H9 (cell line): Measurements from ENCODE around the gene FXYD2. TPM values are rescaled to one million over a fixed set of nuclear protein-coding genes. Genes with fewer than 3 reads are reported as not detected.

Source experiments
- DNase-seq: peaks from one replicate; pipeline ENCODE4 v3.0.0-alpha.2; 2017
- H2AFZ ChIP-seq: one replicate; pipeline ENCODE4 v1.6.1; 2013; ENCODE audit warnings: mild to moderate bottlenecking, low read length, control low read depth, moderate library complexity
- H2AK5ac ChIP-seq: 2 replicates; pipeline ENCODE4 v1.6.1; 2013; ENCODE audit warnings: low read length, control low read depth, mixed read lengths; ENCODE audit not compliant: insufficient read length
- H2BK120ac ChIP-seq: one replicate; pipeline ENCODE4 v1.6.1; 2013; ENCODE audit warnings: low read depth, mild to moderate bottlenecking, low read length, control low read depth, inconsistent platforms; ENCODE audit not compliant: poor library complexity, severe bottlenecking
- H2BK12ac ChIP-seq: 2 replicates; pipeline ENCODE4 v1.6.1; 2013; ENCODE audit warnings: low read length, control low read depth, mixed read lengths, low read depth; ENCODE audit not compliant: insufficient read length
- H2BK15ac ChIP-seq: 2 replicates; pipeline ENCODE4 v1.6.1; 2013; ENCODE audit warnings: low read depth, low read length, control low read depth
- H2BK20ac ChIP-seq: one replicate; pipeline ENCODE4 v1.6.1; 2013; ENCODE audit warnings: low read depth, mild to moderate bottlenecking, low read length, control low read depth, inconsistent platforms; ENCODE audit not compliant: poor library complexity, severe bottlenecking
- H2BK5ac ChIP-seq: 2 replicates; pipeline ENCODE4 v1.6.1; 2013; ENCODE audit warnings: low read length, control low read depth, mixed read lengths; ENCODE audit not compliant: insufficient read length
- H3K14ac ChIP-seq: 2 replicates; pipeline ENCODE4 v1.6.1; 2013; ENCODE audit warnings: low read length, control low read depth; ENCODE audit not compliant: insufficient read depth
- H3K18ac ChIP-seq: 2 replicates; pipeline ENCODE4 v1.6.1; 2013; ENCODE audit warnings: low read depth, mild to moderate bottlenecking, mixed read lengths, low read length, control low read depth; ENCODE audit not compliant: insufficient read length
- H3K23ac ChIP-seq: 2 replicates; pipeline ENCODE4 v1.6.1; 2013; ENCODE audit warnings: low read length, control low read depth, mixed read lengths, low read depth; ENCODE audit not compliant: insufficient read length
- H3K23me2 ChIP-seq: 2 replicates; pipeline ENCODE4 v1.6.1; 2013; ENCODE audit warnings: low read depth, mild to moderate bottlenecking, mixed read lengths, low read length, control low read depth; ENCODE audit not compliant: insufficient read length, poor library complexity, severe bottlenecking
- H3K27ac ChIP-seq: 2 replicates; pipeline ENCODE4 v1.5.1; 2013; ENCODE audit warnings: low read length, control low read depth, mixed read lengths, low read depth; ENCODE audit not compliant: insufficient read length
- H3K27me3 ChIP-seq: 2 replicates; pipeline ENCODE4 v1.6.1; 2013; ENCODE audit warnings: low read length, control low read depth, inconsistent platforms; ENCODE audit not compliant: insufficient read depth
- H3K4ac ChIP-seq: 2 replicates; pipeline ENCODE4 v1.6.1; 2013; ENCODE audit warnings: low read depth, mild to moderate bottlenecking, control low read depth, inconsistent platforms, low read length, moderate library complexity
- H3K4me1 ChIP-seq: 2 replicates; pipeline ENCODE4 v1.6.1; 2013; ENCODE audit warnings: low read length, control low read depth, inconsistent platforms; ENCODE audit not compliant: insufficient read depth
- H3K4me2 ChIP-seq: 2 replicates; pipeline ENCODE4 v1.6.1; 2013; ENCODE audit warnings: low read length, control low read depth, mixed read lengths; ENCODE audit not compliant: insufficient read length, insufficient read depth
- H3K56ac ChIP-seq: 2 replicates; pipeline ENCODE4 v1.6.1; 2013; ENCODE audit warnings: low read depth, mild to moderate bottlenecking, mixed read lengths, low read length, control low read depth; ENCODE audit not compliant: insufficient read length
- H3K79me1 ChIP-seq: 2 replicates; pipeline ENCODE4 v1.6.1; 2013; ENCODE audit warnings: low read depth, mild to moderate bottlenecking, moderate library complexity, low read length, control low read depth, inconsistent platforms; ENCODE audit not compliant: insufficient read depth, poor library complexity, severe bottlenecking
- H3K79me2 ChIP-seq: 2 replicates; pipeline ENCODE4 v1.6.1; 2013; ENCODE audit warnings: low read length, control low read depth, inconsistent platforms; ENCODE audit not compliant: insufficient read depth
- H3K9ac ChIP-seq: 2 replicates; pipeline ENCODE4 v1.6.1; 2013; ENCODE audit warnings: low read length, control low read depth, mixed read lengths; ENCODE audit not compliant: insufficient read length; ENCODE audit errors: extremely low read depth
- H3K9me3 ChIP-seq: one replicate; pipeline ENCODE4 v1.6.1; 2013; ENCODE audit warnings: low read depth, low read length, inconsistent platforms; ENCODE audit not compliant: control insufficient read depth
- H3T11ph ChIP-seq: one replicate; pipeline ENCODE4 v1.6.1; 2013; ENCODE audit warnings: mild to moderate bottlenecking, low read length, control low read depth, inconsistent platforms
- H4K20me1 ChIP-seq: one replicate; pipeline ENCODE4 v1.6.1; 2013; ENCODE audit not compliant: control insufficient read depth, insufficient read length, insufficient read depth
- H4K5ac ChIP-seq: 2 replicates; pipeline ENCODE4 v1.6.1; 2013; ENCODE audit warnings: low read depth, mild to moderate bottlenecking, mixed read lengths, low read length, control low read depth; ENCODE audit not compliant: insufficient read length
- H4K8ac ChIP-seq: replicated peaks from 2 replicates; pipeline ENCODE4 v1.6.1; 2013; ENCODE audit warnings: low read length, control low read depth, mixed read lengths, low read depth; ENCODE audit not compliant: insufficient read length
- H4K91ac ChIP-seq: 2 replicates; pipeline ENCODE4 v1.6.1; 2013; ENCODE audit warnings: low read depth, mild to moderate bottlenecking, moderate library complexity, mixed read lengths, low read length, control low read depth; ENCODE audit not compliant: insufficient read length
- H3K27ac Mint-ChIP-seq, 3 experiments: 2 replicates in 2 of 3; 3 replicates in 1 of 3; pipeline ENCODE4 v1.8.0; 2020 to 2021; ENCODE audit warnings: mixed read lengths in 3 of 3, mild to moderate bottlenecking in 1 of 3, moderate library complexity in 1 of 3
- H3K27me3 Mint-ChIP-seq: 2 replicates; pipeline ENCODE4 v1.8.0; 2021; ENCODE audit warnings: low read depth, mild to moderate bottlenecking, moderate library complexity, mixed read lengths
- H3K36me3 Mint-ChIP-seq, 3 experiments: 2 replicates in 2 of 3; 3 replicates in 1 of 3; pipeline ENCODE4 v1.8.0; 2020 to 2021; ENCODE audit warnings: low read depth in 3 of 3, mixed read lengths in 3 of 3; ENCODE audit not compliant: insufficient read depth in 1 of 3
- H3K4me1 Mint-ChIP-seq, 2 experiments: 2 replicates each; pipeline ENCODE4 v1.8.0; 2020; ENCODE audit warnings: mixed read lengths in 2 of 2
- H3K4me3 Mint-ChIP-seq, 2 experiments: 2 replicates in 1 of 2; 3 replicates in 1 of 2; pipeline ENCODE4 v1.8.0; 2020 to 2021; ENCODE audit warnings: mild to moderate bottlenecking in 2 of 2, mixed read lengths in 2 of 2, moderate library complexity in 1 of 2
- H3K9me3 Mint-ChIP-seq, 2 experiments: 2 replicates in 1 of 2; 3 replicates in 1 of 2; pipeline ENCODE4 v1.8.0; 2020; ENCODE audit warnings: mild to moderate bottlenecking in 2 of 2, mixed read lengths in 2 of 2, moderate library complexity in 1 of 2
- CTCF ChIP-seq: fragments of 200-600 bp; sonication (generic); conservative IDR thresholded peaks from 3 replicates; pipeline ENCODE4 v1.8.0; 2021; ENCODE audit warnings: antibody characterized with exemption, mild to moderate bottlenecking
- WGBS: extraction: QIAGEN DNeasy Blood & Tissue Kit; methylation state at CpG from one replicate; pipeline ENCODE4 v1.1.7; 2013; ENCODE audit warnings: missing lambda C conversion rate, low lambda C conversion rate, mixed read lengths; ENCODE audit not compliant: insufficient read length; ENCODE audit errors: extremely low coverage; 5-methylcytosine and 5-hydroxymethylcytosine counted together
- total RNA-seq: library from RNA; stranded (reverse); gene quantifications from 2 replicates; pipeline ENCODE4 v1.2.1, GENCODE V29; 2021

Gene FXYD2
- total RNA-seq, 1 experiment from 2014 or later: 0.79 TPM

GRCh38 chr11:117861151-117862018, 36.8 kb upstream of the FXYD2 start:
- no peak overlapping the region for H2AK5ac ChIP-seq
- TF ChIP-seq CTCF: no peak
- no peak overlapping the region for H4K91ac ChIP-seq
- no peak overlapping the region for H3T11ph ChIP-seq
- no peaks in the 10 kb centered on the region for H3K23me2 ChIP-seq
- no peaks in the 10 kb centered on the region for H3K36me3 Mint-ChIP-seq
- peaks cover 3% of the 10 kb centered on the region; the same call in 1 of the 2 replicates for H3K4me1 ChIP-seq
- no peak overlapping the region for H2AFZ ChIP-seq
- H2BK20ac ChIP-seq: no peak overlapping the region
- no peaks in the 10 kb centered on the region for H4K20me1 ChIP-seq
- H3K9me3 Mint-ChIP-seq: no peaks in the 10 kb centered on the region
- H3K4me1 Mint-ChIP-seq: peaks cover 19 to 32% of the 10 kb centered on the region in 2 experiments
- no peak overlapping the region for H3K4me3 Mint-ChIP-seq
- H3K27me3 ChIP-seq: no peaks in the 10 kb centered on the region
- H3K4ac ChIP-seq: no peak overlapping the region
- H3K18ac ChIP-seq: no peak overlapping the region
- no peak overlapping the region for H2BK15ac ChIP-seq
- H3K56ac ChIP-seq: no peak overlapping the region
- DNase-seq: peak; percentile 96
- H3K9me3 ChIP-seq: no peaks in the 10 kb centered on the region
- H4K5ac ChIP-seq: no peak overlapping the region
- no peak overlapping the region for H3K14ac ChIP-seq
- no peaks in the 10 kb centered on the region for H3K79me2 ChIP-seq
- no peak overlapping the region for H3K23ac ChIP-seq
- no peak overlapping the region for H4K8ac ChIP-seq
- H3K27ac ChIP-seq: no peak overlapping the region
- no peak overlapping the region for H2BK5ac ChIP-seq
- no peak overlapping the region for H3K4me2 ChIP-seq
- no CpG with 5 or more reads among the region's 13 CpGs for WGBS
- H3K9ac ChIP-seq: no peak overlapping the region
- H2BK12ac ChIP-seq: no peak overlapping the region
- no peak overlapping the region for H2BK120ac ChIP-seq
- peak overlapping the region in 1 of 3 experiments; percentile 77; a peak in 4 of 7 replicates for H3K27ac Mint-ChIP-seq
- H3K79me1 ChIP-seq: no peaks in the 10 kb centered on the region
- no peaks in the 10 kb centered on the region; the same call in 1 of the 2 replicates for H3K27me3 Mint-ChIP-seq
